ENCODE results near the gene KCTD8.
"Not testable (repeated sequence)": the region's sequence is repeated elsewhere in the genome, so short reads cannot be mapped to it uniquely, and the experiment has no call there.

Gene KCTD8

GRCh38 chr4:44167766-44168165, 280.8 kb downstream of the KCTD8 start:
- DNase-seq (ENCODE audit: low read depth in 1 of 2, low spot score in 1 of 2) = not testable (repeated sequence)

DNA sequence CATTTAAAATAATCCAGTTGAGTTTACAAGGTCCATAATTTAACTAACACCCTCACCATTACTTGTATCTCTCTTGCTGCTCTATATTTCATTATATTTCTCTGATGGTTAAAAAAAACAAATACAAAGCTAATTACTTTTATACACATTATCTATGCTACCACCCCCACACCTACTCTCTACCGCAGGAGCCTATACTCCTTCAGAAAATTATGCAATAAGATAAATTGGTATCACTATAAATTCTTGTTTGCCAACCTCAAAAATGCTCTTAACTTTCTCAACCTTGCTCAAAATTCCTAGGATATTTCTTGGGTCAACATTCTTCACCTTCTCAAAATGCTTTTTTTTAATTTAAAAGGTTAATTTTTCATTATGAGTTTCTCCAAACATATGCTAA, 282.7 kb downstream of the KCTD8 start:
- no peak for DNase-seq (ENCODE audit: low read depth in 1 of 2, low spot score in 1 of 2)

- DNase-seq (ENCODE audit: low read depth in 1 of 2, low spot score in 1 of 2) = no peak
These were observed 285.9 kb downstream of the KCTD8 start for GRCh38 chr4:44162538-44163270.

GRCh38 chr4:44161756-44162155, 286.9 kb downstream of the KCTD8 start:
- DNase-seq (ENCODE audit: low read depth in 1 of 2, low spot score in 1 of 2) = no peak

DNA sequence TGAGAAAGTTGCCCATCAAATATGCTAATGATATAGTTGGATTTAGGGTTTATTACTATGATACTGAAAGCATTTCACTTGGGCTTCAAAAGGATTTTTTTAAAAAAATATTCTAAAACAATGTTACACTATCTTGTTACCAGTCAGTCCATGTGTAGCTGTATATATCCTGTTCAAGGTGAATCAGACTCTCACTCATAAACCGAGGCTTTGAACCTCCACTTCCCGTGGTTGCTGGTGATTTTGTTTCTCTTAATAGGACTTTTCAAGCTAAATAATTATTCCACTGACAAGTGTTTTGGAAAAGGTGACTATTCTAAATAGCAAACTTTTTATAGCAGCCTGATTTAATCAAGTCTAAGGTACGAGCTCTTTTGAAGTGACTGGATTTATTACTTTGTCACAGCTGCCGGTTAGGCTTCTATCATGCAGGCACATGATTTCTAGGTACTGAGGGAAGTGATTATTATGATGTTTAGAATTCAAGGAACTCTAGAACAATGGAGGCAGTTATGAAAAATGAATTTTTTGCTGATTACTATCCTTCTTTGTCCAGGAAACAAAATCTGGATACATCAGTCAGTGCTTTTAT, 287.7 kb downstream of the KCTD8 start:
- no peak for DNase-seq (ENCODE audit: low read depth in 1 of 2, low spot score in 1 of 2)

GRCh38 chr4:44159991-44160390, 288.6 kb downstream of the KCTD8 start:
- DNase-seq (ENCODE audit: low read depth in 1 of 2, low spot score in 1 of 2) = no peak

- DNase-seq (ENCODE audit: low read depth in 1 of 2, low spot score in 1 of 2) = no peak
These were observed 290.9 kb downstream of the KCTD8 start for GRCh38 chr4:44157611-44158277.

DNA sequence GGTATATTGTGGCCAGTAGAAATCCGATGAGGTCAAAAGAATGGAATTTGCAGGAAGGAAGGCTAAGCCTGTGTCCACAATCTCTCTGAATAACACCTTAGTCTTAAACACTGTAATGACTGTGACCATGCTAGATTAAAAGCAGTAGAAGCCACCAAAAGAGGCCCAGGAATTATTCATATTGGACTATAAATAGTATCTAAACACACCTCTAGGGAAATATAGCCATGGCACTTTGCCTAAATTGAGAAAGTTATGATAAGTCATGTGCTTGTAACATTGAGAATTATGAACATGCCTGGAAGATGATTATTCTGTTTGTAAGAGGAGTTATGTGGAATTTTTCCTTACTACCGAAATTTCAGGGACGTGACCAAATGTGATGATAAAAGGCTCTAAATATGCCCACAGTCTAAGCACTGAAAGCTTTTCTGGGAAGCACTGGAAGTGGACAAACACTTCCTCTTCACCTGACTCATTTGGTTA, 298.5 kb downstream of the KCTD8 start:
- no peak for DNase-seq (ENCODE audit: low read depth in 1 of 2, low spot score in 1 of 2)

DNA sequence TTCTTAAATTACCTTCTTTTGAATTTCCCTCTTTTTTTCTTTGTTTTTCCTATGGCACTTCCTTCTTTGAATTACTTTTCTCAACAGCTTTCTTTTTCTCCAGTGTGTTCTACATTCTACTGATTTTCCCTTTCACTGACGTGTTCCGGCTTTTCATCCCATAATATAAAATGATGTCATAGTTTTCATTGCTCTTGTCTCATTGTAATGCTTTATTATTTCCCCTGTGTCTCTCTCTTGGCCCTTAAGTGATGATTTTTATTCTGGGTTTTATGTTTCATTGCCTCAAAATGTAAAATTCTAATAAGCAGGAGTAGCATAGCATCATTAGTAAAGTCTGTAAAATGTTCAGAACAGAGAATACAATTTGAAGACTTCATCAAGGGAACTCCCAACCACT, 299.3 kb downstream of the KCTD8 start:
- DNase-seq (ENCODE audit: low read depth in 1 of 2, low spot score in 1 of 2) = no peak

DNA sequence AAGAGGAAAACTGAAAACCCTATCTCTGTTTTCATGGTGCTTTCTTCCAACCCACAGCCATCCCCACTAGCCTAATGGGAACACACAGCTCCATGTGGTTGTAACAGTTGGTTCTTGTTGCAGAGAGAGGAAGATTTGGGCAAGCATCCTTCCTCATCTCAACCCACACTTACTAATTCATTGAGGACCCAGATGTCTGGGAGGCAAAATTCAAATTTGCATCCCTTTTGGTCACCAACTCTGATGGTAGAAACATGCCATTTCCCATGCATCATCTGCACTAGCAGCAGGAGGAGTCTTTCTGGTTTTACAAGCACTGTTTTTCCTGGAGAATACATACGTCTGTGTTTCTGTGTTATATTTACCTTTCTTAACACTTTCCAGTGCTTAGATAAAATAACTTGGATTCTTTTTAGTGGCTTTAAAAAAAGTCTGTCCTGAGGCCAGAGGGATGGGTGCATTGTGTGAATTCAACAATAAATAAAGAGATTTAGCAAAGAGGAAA, 301.0 kb downstream of the KCTD8 start:
- no peak for DNase-seq (ENCODE audit: low read depth in 1 of 2, low spot score in 1 of 2)

GRCh38 chr4:44146516-44146915, 302.1 kb downstream of the KCTD8 start:
- DNase-seq (ENCODE audit: low read depth in 1 of 2, low spot score in 1 of 2) = no peak

GRCh38 chr4:44145868-44146267, 302.7 kb downstream of the KCTD8 start:
- no peak for DNase-seq (ENCODE audit: low read depth in 1 of 2, low spot score in 1 of 2)

GRCh38 chr4:44132526-44132925, 316.1 kb downstream of the KCTD8 start:
- DNase-seq (ENCODE audit: low read depth in 1 of 2, low spot score in 1 of 2) = no peak

All from activated CD4-positive, alpha-beta T cell treated with anti-CD3 and anti-CD28 coated beads, Interleukin-2, amount 50 U/mL, for 24 hours (primary cell).